ENCODE results near the gene CAMK1D. TPM values are rescaled to one million over a fixed set of nuclear protein-coding genes. Genes with fewer than 3 reads are reported as not detected.

The CAMK1D gene
- total RNA-seq, 1 donor from 2014 or later: 8.9 TPM

DNA sequence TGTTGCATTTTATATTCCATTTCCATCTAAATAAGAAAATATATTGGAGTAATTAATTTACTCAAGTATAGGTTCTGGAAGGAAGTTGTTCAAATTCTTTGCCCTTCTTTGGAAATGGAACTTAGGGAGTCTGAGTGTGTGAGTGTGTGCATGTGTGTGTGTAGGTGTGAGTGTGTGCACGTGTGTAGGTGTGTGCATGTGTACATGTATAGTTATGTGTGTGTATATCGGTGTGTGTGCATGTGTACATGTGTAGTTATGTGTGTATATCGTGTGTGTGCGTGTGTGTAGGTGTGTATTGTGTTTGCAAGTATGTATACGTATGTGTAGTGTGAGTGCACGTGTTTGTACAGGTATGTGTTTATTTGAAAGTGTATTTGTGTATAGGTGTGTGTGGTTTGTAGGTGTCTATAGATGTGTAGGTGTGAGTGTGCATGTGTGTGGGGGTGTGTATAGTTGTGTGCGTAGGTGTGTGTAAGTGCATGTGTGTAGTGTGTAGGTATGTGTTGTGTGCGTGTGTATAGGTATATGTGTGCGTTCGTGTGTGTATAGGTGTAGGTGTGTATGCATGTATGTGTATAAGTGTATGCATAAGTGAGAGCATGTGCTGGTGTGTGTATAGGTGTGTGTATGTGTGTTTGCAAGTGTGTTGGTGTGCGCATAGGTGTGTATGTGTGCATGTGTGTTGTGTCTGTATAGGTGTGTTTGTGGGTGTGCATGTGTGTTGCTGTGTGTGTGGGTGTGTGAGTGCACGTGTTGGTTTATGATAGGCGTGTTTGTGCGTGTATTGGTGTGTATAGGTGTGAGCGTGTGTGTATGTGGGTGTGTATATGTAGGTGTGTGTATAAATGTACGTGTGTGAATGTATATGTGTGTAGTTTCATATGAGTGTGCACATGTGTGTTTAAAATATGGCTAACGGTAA, 266.2 kb downstream of the CAMK1D start:
- intact Hi-C loops (cut with micrococcal nuclease): no loop called here
- ATAC-seq (no peak), DNase-seq (no peak)

DNA sequence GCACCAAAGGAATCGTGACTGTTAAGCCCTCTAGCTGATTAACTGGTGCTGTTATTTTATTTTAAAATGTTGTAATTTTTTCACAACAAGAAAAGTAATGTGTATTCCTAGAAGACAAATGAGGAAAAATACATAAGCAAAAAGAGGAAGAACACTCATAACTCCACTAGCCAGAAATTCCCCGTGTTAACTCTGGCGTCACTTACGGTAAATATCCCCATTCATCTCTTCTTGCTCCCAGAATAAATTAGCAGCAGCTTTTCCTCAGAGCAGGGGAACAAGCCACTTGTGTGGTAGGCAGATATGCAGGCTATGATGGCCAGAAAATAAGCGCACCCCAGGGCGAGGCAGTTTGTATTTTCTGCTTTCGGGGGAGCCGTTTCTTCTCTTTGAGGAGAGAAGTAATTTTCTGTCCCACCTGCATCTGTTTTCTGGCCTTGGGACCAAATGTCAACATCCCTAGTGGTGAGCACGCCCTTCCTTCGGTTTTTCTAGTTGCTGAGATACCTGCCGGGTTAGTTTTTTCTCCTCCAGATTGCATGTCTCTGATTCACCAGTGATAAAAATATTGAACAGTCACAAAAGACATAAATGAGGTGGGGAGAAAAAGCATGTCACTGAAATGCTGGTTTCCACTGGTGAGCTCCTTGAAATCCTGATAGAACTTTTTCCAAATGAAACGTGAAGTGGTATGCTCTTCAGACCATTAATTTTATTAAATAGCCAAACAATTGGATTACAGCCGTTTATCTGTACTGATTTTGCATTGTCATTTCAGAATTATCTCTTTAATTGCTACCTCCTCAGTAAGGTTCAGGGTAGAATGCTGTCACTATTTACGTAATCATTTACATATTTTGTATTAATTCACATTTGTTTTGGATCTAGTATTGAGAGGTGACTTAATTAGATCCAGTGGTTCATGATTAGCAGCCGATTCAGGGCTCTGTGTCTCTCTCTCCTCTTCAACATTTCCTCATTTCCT, 268.1 kb downstream of the CAMK1D start:
- intact Hi-C loops (cut with micrococcal nuclease): no loop called here
- DNase-seq: no peak
- no peak for ATAC-seq

DNA sequence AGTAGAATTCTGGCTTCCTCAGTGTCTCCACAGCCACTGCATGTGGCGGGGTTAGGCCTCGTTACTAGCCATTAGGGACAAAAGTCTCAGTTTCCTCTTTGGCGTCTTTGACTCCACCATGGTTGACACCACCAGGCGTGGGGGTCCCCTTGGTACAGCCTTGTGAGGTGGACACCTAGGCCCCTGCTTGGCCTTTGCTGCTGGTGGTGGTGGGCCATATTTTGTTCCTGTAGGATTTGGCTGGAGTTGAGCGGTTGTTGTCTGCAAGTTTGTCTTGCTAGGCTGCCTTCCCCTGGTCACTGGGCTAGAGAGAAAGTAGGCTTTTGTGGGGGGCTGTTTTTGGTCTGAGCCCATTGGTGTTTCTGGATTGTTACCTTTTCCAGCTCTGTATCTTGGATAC, 272.7 kb downstream of the CAMK1D start:
- intact Hi-C loops (cut with micrococcal nuclease): no loop called here
- DNase-seq (no peak), ATAC-seq (no peak)

DNA sequence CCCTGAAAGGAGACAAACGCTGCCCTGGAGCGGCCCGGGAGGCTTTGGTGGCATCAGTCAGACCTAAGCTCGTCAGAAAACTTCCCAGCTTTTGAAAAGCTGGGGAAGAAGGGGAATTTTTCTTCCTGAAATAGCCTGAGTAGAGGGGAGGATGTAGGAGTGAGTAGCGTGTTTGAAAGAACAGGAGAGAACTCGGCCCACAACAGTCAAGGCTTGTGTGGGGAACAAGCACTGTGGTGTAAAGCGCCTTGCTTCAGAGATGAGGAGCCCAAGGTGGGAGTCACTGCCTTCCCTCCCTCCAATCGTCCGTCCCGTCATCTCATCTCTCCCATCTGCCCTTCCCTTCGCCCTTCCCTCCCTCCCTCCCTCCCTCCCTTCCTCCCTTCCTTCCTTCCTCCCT, 273.3 kb downstream of the CAMK1D start:
- intact Hi-C loops (cut with micrococcal nuclease): no loop called here
- ATAC-seq (no peak), DNase-seq (no peak)

DNA sequence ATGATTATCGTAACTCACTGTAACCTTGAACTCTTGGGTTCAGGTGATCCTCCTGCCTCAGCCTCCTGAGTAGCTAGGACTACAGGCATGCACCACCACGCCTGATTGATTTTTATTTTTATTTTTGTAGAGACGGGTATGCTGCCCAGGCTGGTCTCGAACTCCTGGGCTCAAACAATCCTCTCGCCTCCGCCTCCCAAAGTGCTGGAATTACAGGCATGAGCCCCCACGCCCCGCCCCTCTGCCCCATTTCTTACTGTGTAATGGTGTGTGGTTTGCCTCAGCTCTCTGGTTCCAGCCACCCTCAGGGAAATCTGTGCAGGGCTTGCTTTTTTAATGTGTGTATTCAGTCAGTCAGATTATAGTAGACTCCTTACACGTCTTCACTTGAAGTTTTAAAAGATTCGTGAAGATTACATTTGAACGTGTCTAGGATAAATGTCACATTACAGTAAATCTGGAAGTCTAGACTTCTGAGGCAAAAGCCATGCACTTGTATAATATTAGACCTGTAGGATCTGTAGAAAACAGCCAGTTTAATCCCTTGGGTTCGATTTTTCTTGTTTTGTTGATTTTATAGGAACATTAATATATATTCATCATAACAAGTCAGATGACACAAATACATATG, 276.2 kb downstream of the CAMK1D start:
- ATAC-seq (no peak), DNase-seq (no peak)
- intact Hi-C loops (cut with micrococcal nuclease): no loop called here

DNA sequence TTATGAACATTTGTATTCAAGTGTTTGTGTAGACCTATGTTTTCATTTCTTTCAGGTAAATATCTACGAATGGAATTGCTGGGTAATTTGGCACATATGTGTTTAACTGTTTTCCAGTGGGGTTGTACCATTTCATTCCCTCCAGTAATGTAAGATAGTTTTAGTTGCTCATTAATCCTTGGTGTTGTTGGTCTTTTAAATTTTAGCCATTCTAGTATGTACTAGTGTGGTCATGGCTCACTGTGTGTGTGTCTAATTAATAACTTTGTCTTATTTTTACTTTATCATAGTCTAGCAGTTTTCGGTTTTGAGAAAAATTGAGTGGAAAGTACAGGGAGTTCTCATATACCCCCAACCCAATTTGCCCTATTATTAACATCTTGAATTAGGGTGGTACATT, 278.8 kb downstream of the CAMK1D start:
- intact Hi-C loops (cut with micrococcal nuclease): no loop called here
- no peak for ATAC-seq
- no peak for DNase-seq

DNA sequence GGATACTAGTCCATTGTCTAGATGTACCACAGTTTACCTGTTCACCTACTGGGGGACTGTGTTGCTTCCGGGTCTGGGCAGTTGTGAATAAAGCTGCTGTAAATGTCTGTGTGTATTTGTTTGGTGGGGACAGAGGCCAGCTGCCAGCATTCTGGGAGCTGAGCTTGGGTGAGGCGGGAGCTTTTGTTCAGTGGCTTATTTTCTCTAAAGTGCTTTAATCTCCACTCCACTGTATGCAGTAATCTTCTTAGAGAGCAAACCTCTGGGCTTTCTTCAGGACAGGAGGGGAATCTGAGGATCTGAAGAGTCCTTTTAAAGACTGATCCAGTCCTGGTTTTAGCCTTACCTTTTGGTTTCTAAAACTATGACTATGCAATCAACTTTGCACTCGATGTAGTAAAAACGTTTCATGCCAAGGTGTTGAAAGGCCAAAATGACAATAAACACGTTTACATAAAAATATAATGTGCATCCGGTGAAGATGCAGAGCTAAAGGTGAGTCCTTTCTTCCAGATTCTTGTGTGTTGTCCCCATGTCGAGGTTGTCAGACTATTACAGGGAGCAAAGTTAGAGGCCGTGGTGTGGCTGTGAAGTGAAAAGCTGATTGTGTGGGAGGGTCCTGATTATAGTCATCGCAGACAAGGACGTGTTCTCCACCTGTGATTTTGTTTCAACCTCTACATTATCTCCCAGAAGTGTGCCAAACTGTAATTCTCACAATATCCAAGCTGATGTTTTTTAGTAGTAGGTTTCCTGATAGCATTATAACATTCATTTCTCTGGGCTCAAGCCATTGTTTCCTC, 279.8 kb downstream of the CAMK1D start:
- ATAC-seq: no peak
- intact Hi-C loops (cut with micrococcal nuclease): no loop called here
- DNase-seq: no peak

DNA sequence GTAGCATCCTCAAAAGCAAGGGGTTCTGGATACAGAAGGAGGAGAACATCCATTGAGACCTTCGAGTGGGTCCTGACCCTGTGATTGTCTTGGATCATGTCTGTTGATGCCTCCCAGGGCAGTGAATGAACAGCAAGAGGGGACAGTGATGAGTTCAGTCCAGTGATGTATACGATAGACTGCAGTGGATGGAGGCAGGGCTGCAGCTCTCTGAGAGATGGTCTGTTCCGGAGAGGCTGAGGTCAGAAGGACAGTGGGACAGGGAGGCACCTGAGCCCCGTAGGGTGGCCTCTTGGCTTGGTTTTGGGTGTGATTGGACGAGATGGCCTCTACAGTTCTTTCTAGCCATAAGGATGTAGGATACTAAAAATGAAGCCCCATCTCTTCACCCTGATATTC, 280.4 kb downstream of the CAMK1D start:
- DNase-seq: no peak
- intact Hi-C loops (cut with micrococcal nuclease): no loop called here
- ATAC-seq: no peak

DNA sequence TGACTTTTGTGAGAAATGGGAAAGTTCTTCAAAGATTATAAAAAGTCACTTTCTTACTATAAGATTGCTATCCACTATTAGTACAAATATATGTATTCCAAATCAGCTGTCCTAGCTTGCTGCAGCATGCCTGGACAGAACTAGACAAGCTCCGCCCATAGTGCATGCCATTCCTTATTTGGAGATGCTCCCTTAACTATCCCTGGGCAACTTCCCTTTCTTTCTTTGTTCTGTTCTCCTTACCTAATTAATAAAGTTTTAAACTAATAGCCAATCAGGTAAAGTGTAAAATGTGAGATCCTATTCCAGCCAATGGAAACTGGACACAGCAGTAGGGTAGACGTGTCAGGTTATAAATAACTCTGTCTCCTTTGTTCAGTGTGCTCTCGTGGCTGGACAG, 281.9 kb downstream of the CAMK1D start:
- no peak for ATAC-seq
- intact Hi-C loops (cut with micrococcal nuclease): no loop called here
- DNase-seq: no peak

DNA sequence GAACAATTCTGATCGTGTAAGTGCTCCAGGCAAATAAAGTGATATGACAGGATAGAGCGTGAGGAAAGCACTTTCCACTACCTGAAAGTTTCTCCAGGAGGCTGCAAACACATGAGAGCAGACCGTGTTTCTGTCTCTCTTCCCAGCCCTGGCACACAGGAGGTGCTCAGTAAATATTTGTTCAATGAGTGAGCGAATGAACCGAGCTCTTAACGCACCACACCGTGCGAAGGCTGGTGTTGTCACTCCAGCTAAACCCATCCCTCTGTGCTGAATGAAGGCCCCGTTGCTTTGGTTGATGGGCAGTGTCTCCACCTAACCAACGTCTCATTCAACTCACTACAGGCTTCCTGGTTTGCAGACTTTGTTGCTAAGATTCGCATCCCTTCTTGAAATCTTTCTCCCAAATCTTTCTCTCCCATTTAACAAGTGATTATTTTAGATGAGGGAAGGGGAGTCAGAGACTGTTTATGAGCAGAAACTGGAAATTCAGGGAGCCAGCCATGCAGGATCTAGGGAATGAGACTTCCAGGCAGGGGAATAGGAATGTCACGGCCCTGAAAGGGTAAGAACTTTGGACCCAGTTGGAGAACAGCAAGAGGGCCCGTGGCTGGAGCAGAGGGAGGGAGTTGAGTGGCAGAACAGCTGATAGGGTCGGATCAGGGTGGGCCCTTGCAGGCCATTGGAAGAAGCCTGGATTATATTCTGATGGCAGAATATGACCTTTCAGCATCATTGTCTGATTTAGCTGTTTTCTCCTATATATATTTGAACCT, 282.6 kb downstream of the CAMK1D start:
- intact Hi-C loops (cut with micrococcal nuclease): no loop called here
- no peak for ATAC-seq
- no peak for DNase-seq

DNA sequence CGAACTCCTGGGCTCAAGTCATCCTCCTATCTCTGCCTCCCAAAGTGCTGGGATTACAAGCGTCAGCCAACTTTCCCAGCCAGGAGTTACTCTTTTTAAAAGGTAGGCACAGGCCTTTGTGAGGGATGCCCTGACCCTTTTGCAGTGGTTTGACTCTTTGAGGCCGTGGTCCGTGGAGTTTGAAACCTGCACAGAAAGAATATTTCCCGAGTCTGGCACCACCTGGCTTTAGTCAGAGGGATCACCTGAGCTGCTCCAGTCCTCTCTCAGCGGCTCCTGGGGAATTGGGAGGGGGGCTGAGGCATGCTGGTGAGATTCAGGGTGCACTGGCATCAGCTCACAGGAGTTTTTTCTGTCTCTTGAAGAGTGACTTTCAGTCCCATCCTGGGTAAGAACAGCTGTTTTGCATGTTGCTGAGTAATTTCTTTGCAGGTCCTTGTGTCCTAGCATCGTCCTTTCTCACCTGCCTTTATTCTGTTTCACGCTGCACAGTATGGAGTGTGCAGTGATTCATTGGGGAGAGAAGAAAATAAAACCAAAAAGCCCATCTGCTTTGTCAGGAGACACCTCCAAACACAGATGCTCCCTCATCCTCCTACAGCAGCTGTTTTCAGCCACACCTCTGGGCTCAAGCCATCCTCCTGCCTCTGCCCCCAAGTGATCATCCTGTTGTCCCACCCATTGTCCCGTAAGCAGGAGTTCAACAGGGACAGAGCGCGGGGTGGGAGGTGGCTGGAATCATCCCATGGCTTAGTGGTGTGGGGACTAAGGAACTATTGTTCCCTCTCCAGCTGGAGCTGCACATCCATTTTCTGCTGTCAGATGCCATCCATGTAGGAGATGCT, 284.7 kb downstream of the CAMK1D start:
- intact Hi-C loops (cut with micrococcal nuclease): no loop called here
- DNase-seq: no peak
- no peak for ATAC-seq

DNA sequence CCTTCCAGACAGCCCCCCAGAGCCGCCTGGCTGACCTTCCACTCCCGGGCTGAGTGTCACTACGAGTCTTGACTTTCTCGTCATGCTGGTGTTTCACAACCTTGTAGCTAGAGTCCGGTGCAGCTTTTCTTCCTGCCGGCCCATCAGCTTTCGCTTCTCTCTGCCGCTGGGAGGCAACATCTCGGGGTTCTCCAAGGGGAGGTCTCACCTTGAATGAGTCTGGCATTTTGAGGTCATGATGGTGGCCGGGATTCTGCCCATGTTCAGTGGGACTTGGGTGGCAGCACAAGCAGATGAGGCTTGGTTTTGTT, 285.2 kb downstream of the CAMK1D start:
- DNase-seq (no peak), ATAC-seq (no peak)
- intact Hi-C loops (cut with micrococcal nuclease): no loop called here

DNA sequence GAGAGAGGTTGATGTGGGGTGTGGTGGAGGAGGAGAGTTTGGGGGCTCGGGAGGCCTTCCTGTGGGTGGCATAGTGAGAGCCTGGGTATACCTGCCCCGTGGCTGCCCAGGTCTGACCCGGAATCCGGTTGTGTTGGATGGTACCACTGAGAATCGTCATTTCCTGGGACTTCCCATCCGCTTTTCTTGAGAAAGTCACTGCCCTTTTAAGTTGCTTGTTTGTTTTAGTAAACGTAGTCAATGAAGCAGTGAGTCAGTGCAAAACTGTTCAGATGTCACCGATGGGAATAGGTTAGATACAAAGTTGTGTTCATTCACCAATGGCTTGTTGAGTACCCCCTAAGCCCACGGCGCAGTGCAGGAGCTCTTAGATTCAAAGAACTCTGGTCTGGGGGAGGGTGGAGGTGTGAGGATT, 285.8 kb downstream of the CAMK1D start:
- no peak for DNase-seq
- intact Hi-C loops (cut with micrococcal nuclease): no loop called here
- no peak for ATAC-seq

DNA sequence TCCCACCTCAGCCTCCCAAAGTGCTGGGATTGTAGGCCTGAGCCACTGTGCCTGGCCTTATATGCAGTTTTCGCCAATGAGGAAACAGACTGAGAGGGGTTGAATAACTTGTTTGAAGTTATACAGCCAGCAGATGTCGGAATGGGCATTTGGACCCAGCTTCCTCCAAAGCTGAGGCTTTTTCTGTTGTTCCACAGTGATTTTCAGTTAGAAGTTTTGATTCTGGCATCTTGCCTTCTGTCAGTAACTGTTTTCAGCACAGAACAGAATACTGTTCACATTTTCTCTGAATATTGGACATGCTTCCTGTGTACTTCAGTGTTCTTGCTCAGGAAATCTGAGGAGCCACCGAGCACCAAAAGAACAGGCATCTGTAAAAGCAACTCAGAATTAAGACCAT, 287.2 kb downstream of the CAMK1D start:
- intact Hi-C loops (cut with micrococcal nuclease): no loop called here
- no peak for DNase-seq
- no peak for ATAC-seq

DNA sequence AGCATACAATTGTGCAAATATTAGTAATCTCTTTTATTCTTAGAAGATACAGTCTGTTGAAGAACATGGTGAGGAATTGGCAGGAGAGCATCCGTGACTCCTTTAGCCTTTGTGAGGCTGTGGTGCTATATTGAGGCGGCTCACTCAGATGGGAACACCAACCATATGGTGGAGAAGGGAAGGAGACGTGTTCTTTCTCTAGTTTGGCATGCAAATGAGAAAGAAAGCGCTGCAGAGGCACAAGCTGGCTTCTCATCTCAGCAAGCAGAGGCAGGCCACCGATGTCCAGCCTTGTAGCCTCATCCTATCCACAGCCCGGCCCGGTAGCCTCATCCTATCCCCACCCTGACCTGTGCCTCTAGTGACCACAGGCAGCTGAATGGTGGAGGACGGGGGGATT, 288.3 kb downstream of the CAMK1D start:
- intact Hi-C loops (cut with micrococcal nuclease): no loop called here
- no peak for ATAC-seq

DNA sequence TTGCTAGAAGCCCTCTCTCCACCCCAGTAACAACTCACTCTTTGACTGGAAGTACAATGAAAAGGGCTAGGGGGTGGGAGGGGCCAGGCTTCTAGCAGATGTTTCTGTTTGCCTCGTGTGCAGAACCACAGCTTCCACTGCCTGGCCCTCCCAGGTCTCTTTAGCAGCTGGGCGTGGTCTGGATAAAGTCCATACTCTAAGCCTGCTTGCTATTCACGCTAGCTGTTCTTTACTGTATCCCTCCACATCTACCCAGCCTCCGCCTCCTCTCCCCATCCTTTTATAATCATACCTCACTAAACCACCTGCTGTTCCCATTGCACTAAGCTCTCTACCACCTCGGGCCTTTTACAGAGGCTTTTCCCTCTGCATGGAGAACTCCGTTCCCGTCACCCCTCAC, 288.8 kb downstream of the CAMK1D start:
- DNase-seq (no peak), ATAC-seq (no peak)
- intact Hi-C loops (cut with micrococcal nuclease): no loop called here

More for the DNA sequence above, 288.3 kb downstream of the CAMK1D start:
- DNase-seq: no peak

DNA sequence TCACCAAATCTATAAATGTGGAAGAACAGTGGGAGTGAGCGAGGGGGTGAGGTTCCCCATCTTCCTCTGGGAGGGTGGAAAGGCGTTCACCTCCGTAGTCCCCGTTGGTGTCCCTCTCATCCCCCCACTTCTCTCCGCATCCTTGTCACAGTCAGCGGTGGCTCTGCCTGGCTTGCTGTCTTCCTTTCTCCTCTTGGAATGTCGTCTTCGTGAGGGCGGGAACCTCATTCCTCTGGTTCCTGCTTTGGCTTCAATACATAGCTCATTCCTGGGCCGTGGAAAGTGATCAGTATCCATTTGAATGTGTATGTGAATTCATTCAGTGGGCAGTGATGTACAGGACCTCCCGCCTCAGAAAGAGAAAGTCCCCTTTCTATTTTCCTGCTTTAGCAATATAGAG, 289.4 kb downstream of the CAMK1D start:
- DNase-seq (no peak), ATAC-seq (no peak)
- intact Hi-C loops (cut with micrococcal nuclease): no loop called here

All from left ventricle myocardium superior (tissue), 1 donor.